ENCODE results near the gene NLRP8.
"Not testable (repeated sequence)": the region's sequence is repeated elsewhere in the genome, so short reads cannot be mapped to it uniquely, and the experiment has no call there.

GRCh38 chr19:55950566-55950965, 2.9 kb downstream of the NLRP8 start:
- TF ChIP-seq, protein P1, sequence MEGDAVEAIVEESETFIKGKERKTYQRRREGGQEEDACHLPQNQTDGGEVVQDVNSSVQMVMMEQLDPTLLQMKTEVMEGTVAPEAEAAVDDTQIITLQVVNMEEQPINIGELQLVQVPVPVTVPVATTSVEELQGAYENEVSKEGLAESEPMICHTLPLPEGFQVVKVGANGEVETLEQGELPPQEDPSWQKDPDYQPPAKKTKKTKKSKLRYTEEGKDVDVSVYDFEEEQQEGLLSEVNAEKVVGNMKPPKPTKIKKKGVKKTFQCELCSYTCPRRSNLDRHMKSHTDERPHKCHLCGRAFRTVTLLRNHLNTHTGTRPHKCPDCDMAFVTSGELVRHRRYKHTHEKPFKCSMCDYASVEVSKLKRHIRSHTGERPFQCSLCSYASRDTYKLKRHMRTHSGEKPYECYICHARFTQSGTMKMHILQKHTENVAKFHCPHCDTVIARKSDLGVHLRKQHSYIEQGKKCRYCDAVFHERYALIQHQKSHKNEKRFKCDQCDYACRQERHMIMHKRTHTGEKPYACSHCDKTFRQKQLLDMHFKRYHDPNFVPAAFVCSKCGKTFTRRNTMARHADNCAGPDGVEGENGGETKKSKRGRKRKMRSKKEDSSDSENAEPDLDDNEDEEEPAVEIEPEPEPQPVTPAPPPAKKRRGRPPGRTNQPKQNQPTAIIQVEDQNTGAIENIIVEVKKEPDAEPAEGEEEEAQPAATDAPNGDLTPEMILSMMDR (IDR thresholded peaks at IDR 0.05; ENCODE audit: low read depth, low read length), result not testable (repeated sequence)
- TF ChIP-seq EZH2phosphoT487 (IDR thresholded peaks at IDR 0.05; ENCODE audit: low read depth), result not testable (repeated sequence)
